ENCODE results near the gene CDK11B. TPM values are rescaled to one million over a fixed set of nuclear protein-coding genes. Genes with fewer than 3 reads are reported as not detected.

The CDK11B gene
- total and polyA plus RNA-seq, 2 donors (not counting 1 experiment from before 2014, with no cell fraction given): 14.1 to 36.3 TPM

GRCh38 chr1:1598051-1598719, 60.6 kb downstream of the CDK11B start:
- Mint-ChIP-seq H3K27me3 (peaks cover 11% of the 10 kb centered on the region), H3K4me3 (peak overlapping the region; percentile 84), H3K9me3 (ENCODE audit: insufficient read depth) (no peaks in the 10 kb centered on the region), H3K4me1 (peaks cover 25% of the 10 kb centered on the region), H3K27ac (no peak overlapping the region)
- ChIA-PET CTCF (no interaction called here), POLR2A (no interaction called here)
- H3K27ac ChIP-seq (ENCODE audit: low read length in 2 of 2): no peak overlapping the region
- peaks cover 0 to 5% (median 0%) of the 10 kb centered on the region in 3 donors for H3K9me3 ChIP-seq (ENCODE audit: control extremely low read depth in 1 of 3, control insufficient read depth in 2 of 3, insufficient read depth in 1 of 3, low read length in 2 of 3)
- H3K4me2 ChIP-seq (replicated peaks; ENCODE audit: low read depth, low read length, poor library complexity, severe bottlenecking): no peak overlapping the region
- ATAC-seq (ENCODE audit: low read depth) (no peak), DNase-seq (peak; percentile 30)
- intact Hi-C loops (cut with micrococcal nuclease): no loop called here
- 92% methylated on average over 28 of the region's 28 CpGs for WGBS (ENCODE audit: insufficient coverage)
- no peaks in the 10 kb centered on the region for H3K36me3 ChIP-seq (replicated peaks in 1 of 2; ENCODE audit: control extremely low read depth in 1 of 2, control insufficient read depth in 1 of 2, extremely low read depth in 1 of 2, insufficient read depth in 2 of 2, low read length in 1 of 2)
- H3K4me1 ChIP-seq (ENCODE audit: control insufficient read depth in 2 of 2, insufficient read depth in 2 of 2, low read length in 2 of 2): peaks cover 18 to 34% of the 10 kb centered on the region in 2 donors
- H3K79me2 ChIP-seq (ENCODE audit: control insufficient read depth, insufficient read depth, low read length): no peaks in the 10 kb centered on the region
- H3K27me3 ChIP-seq (replicated peaks in 1 of 4; ENCODE audit: control extremely low read depth in 1 of 4, control insufficient read depth in 3 of 4, insufficient read depth in 4 of 4, low read length in 3 of 4): peaks cover 0 to 32% (median 7%) of the 10 kb centered on the region in 4 experiments
- H2AFZ ChIP-seq (ENCODE audit: insufficient read depth, low read depth, low read length, poor library complexity, severe bottlenecking): no peak overlapping the region
- TF ChIP-seq CTCF (IDR thresholded peaks at IDR 0.05): no peak
- TF ChIP-seq EZH2 (IDR thresholded peaks at IDR 0.05; ENCODE audit: borderline replicate concordance, insufficient read depth, low read depth, low read length, poor library complexity, severe bottlenecking): no peak
- H3K9ac ChIP-seq (ENCODE audit: low read length): no peak overlapping the region
- H3K4me3 ChIP-seq (ENCODE audit: control extremely low read depth in 1 of 5, extremely low read depth in 1 of 5, insufficient read depth in 1 of 5, low read depth in 2 of 5, low read length in 4 of 5): no peak overlapping the region
- H4K20me1 ChIP-seq (ENCODE audit: control insufficient read depth, insufficient read depth, low read length, poor library complexity, severe bottlenecking): no peaks in the 10 kb centered on the region

- Histone ChIP-seq H3K27me3 (replicated peaks in 1 of 4; ENCODE audit: control extremely low read depth in 1 of 4, control insufficient read depth in 3 of 4, insufficient read depth in 4 of 4, low read length in 3 of 4) (peaks cover 0 to 32% (median 7%) of the 10 kb centered on the region in 4 experiments), H4K20me1 (ENCODE audit: control insufficient read depth, insufficient read depth, low read length, poor library complexity, severe bottlenecking) (no peaks in the 10 kb centered on the region), H3K79me2 (ENCODE audit: control insufficient read depth, insufficient read depth, low read length) (no peaks in the 10 kb centered on the region), H3K9ac (ENCODE audit: low read length) (no peak overlapping the region), H2AFZ (ENCODE audit: insufficient read depth, low read depth, low read length, poor library complexity, severe bottlenecking) (no peak overlapping the region), H3K9me3 (ENCODE audit: control extremely low read depth in 1 of 3, control insufficient read depth in 2 of 3, insufficient read depth in 1 of 3, low read length in 2 of 3) (peaks cover 0 to 5% (median 0%) of the 10 kb centered on the region in 3 donors), H3K4me1 (ENCODE audit: control insufficient read depth in 2 of 2, insufficient read depth in 2 of 2, low read length in 2 of 2) (peaks cover 11 to 26% of the 10 kb centered on the region in 2 donors), H3K36me3 (replicated peaks in 1 of 2; ENCODE audit: control extremely low read depth in 1 of 2, control insufficient read depth in 1 of 2, extremely low read depth in 1 of 2, insufficient read depth in 2 of 2, low read length in 1 of 2) (no peaks in the 10 kb centered on the region), H3K4me2 (replicated peaks; ENCODE audit: low read depth, low read length, poor library complexity, severe bottlenecking) (no peak overlapping the region), H3K27ac (ENCODE audit: low read length in 2 of 2) (no peak overlapping the region), H3K4me3 (ENCODE audit: control extremely low read depth in 1 of 5, extremely low read depth in 1 of 5, insufficient read depth in 1 of 5, low read depth in 2 of 5, low read length in 4 of 5) (no peak overlapping the region)
- Mint-ChIP-seq H3K4me1 (peaks cover 20% of the 10 kb centered on the region), H3K27me3 (peaks cover 11% of the 10 kb centered on the region), H3K9me3 (ENCODE audit: insufficient read depth) (no peaks in the 10 kb centered on the region), H3K4me3 (peak overlapping the region; percentile 37), H3K27ac (no peak overlapping the region)
- 42% methylated on average over 9 of the region's 16 CpGs for WGBS (ENCODE audit: insufficient coverage)
- peak; percentile 25 for TF ChIP-seq CTCF (IDR thresholded peaks at IDR 0.05)
- no peak for TF ChIP-seq EZH2 (IDR thresholded peaks at IDR 0.05; ENCODE audit: borderline replicate concordance, insufficient read depth, low read depth, low read length, poor library complexity, severe bottlenecking)
- DNase-seq (peak; percentile 59), ATAC-seq (ENCODE audit: low read depth) (peak; percentile 32)
- intact Hi-C loops (cut with micrococcal nuclease): no loop called here
- ChIA-PET POLR2A (interaction anchor here (0.7 kb wide), 1 partner anchor 24 kb away, joined by 4 read pairs; no protein-coding TSS in a partner anchor), CTCF (no interaction called here)
These were observed 61.4 kb downstream of the CDK11B start for GRCh38 chr1:1597275-1597930.

Data from B cell (primary cell).